Measurements from ENCODE around the gene ZNF2.

The ZNF2 gene

GRCh38 chr2:95166065-95166763, 605 bp downstream of the ZNF2 start:
- H3K4me1 ChIP-seq (ENCODE audit: low read length), result peaks cover 11% of the 10 kb centered on the region
- peak overlapping the region; percentile 86 for H3K4me2 ChIP-seq (ENCODE audit: low read length)
- no peaks in the 10 kb centered on the region for H3K27me3 ChIP-seq (ENCODE audit: low read depth, low read length)
- H3K27ac ChIP-seq (ENCODE audit: low read length), result no peak overlapping the region
- H4K20me1 ChIP-seq (ENCODE audit: insufficient read depth, low read length), result no peaks in the 10 kb centered on the region
- H2AFZ ChIP-seq (ENCODE audit: low read depth, low read length), result peak overlapping the region; percentile 86
- peaks cover 12% of the 10 kb centered on the region for H3K79me2 ChIP-seq (ENCODE audit: low read length)
- TF ChIP-seq CTCF (IDR thresholded peaks at IDR 0.05; ENCODE audit: low read depth, low read length) (no peak), EZH2phosphoT487 (IDR thresholded peaks at IDR 0.05; ENCODE audit: low read depth) (no peak)
- H3K9me3 ChIP-seq (ENCODE audit: insufficient read depth, low read length), result no peaks in the 10 kb centered on the region
- peaks cover 8% of the 10 kb centered on the region for H3K36me3 ChIP-seq (replicated peaks; ENCODE audit: low read depth, low read length)
- H3K9ac ChIP-seq (ENCODE audit: low read length), result peak overlapping the region; percentile 72
- peak overlapping the region; percentile 88 for H3K4me3 ChIP-seq (ENCODE audit: low read length)

- peaks cover 5% of the 10 kb centered on the region for H3K36me3 ChIP-seq (replicated peaks; ENCODE audit: low read depth, low read length)
- no peak overlapping the region for H3K4me3 ChIP-seq (ENCODE audit: low read length)
- H3K9ac ChIP-seq (ENCODE audit: low read length), result no peak overlapping the region
- no peaks in the 10 kb centered on the region for H3K27me3 ChIP-seq (ENCODE audit: low read depth, low read length)
- H3K79me2 ChIP-seq (ENCODE audit: low read length), result peaks cover 1% of the 10 kb centered on the region; the same call in 1 of the 2 replicates
- no peak overlapping the region for H2AFZ ChIP-seq (ENCODE audit: low read depth, low read length)
- no peaks in the 10 kb centered on the region for H3K4me1 ChIP-seq (ENCODE audit: low read length)
- H3K9me3 ChIP-seq (ENCODE audit: insufficient read depth, low read length), result no peaks in the 10 kb centered on the region
- H3K4me2 ChIP-seq (ENCODE audit: low read length), result no peak overlapping the region
- TF ChIP-seq EZH2phosphoT487 (IDR thresholded peaks at IDR 0.05; ENCODE audit: low read depth) (no peak), CTCF (IDR thresholded peaks at IDR 0.05; ENCODE audit: low read depth, low read length) (no peak)
- H4K20me1 ChIP-seq (ENCODE audit: insufficient read depth, low read length), result no peaks in the 10 kb centered on the region
- H3K27ac ChIP-seq (ENCODE audit: low read length), result no peak overlapping the region
Observed at GRCh38 chr2:95171902-95172301, 6.3 kb downstream of the ZNF2 start.

GRCh38 chr2:95174031-95174542, 8.5 kb downstream of the ZNF2 start:
- TF ChIP-seq CTCF (IDR thresholded peaks at IDR 0.05; ENCODE audit: low read depth, low read length), result no peak
- no peak for TF ChIP-seq EZH2phosphoT487 (IDR thresholded peaks at IDR 0.05; ENCODE audit: low read depth)
- Histone ChIP-seq H2AFZ (ENCODE audit: low read depth, low read length) (no peak overlapping the region), H3K9ac (ENCODE audit: low read length) (no peak overlapping the region), H3K27ac (ENCODE audit: low read length) (no peak overlapping the region), H3K4me2 (ENCODE audit: low read length) (no peak overlapping the region), H3K36me3 (replicated peaks; ENCODE audit: low read depth, low read length) (peaks cover 9% of the 10 kb centered on the region), H4K20me1 (ENCODE audit: insufficient read depth, low read length) (no peaks in the 10 kb centered on the region), H3K27me3 (ENCODE audit: low read depth, low read length) (no peaks in the 10 kb centered on the region), H3K9me3 (ENCODE audit: insufficient read depth, low read length) (no peaks in the 10 kb centered on the region), H3K4me3 (ENCODE audit: low read length) (no peak overlapping the region), H3K79me2 (ENCODE audit: low read length) (no peaks in the 10 kb centered on the region), H3K4me1 (ENCODE audit: low read length) (no peaks in the 10 kb centered on the region)

GRCh38 chr2:95179451-95179850, 13.8 kb downstream of the ZNF2 start:
- H2AFZ ChIP-seq (ENCODE audit: low read depth, low read length), result no peak overlapping the region
- H3K27ac ChIP-seq (ENCODE audit: low read length), result no peak overlapping the region
- H3K4me2 ChIP-seq (ENCODE audit: low read length), result no peak overlapping the region
- TF ChIP-seq CTCF (IDR thresholded peaks at IDR 0.05; ENCODE audit: low read depth, low read length), result no peak
- no peak for TF ChIP-seq EZH2phosphoT487 (IDR thresholded peaks at IDR 0.05; ENCODE audit: low read depth)
- no peaks in the 10 kb centered on the region for H4K20me1 ChIP-seq (ENCODE audit: insufficient read depth, low read length)
- no peaks in the 10 kb centered on the region for H3K27me3 ChIP-seq (ENCODE audit: low read depth, low read length)
- H3K79me2 ChIP-seq (ENCODE audit: low read length), result no peaks in the 10 kb centered on the region
- no peaks in the 10 kb centered on the region for H3K9me3 ChIP-seq (ENCODE audit: insufficient read depth, low read length)
- H3K4me1 ChIP-seq (ENCODE audit: low read length), result no peaks in the 10 kb centered on the region
- no peak overlapping the region for H3K4me3 ChIP-seq (ENCODE audit: low read length)
- peaks cover 54% of the 10 kb centered on the region for H3K36me3 ChIP-seq (replicated peaks; ENCODE audit: low read depth, low read length)
- H3K9ac ChIP-seq (ENCODE audit: low read length), result no peak overlapping the region

Measured in OCI-LY3 (cell line).